ENCODE results near the gene ELANE.

Gene ELANE

DNA sequence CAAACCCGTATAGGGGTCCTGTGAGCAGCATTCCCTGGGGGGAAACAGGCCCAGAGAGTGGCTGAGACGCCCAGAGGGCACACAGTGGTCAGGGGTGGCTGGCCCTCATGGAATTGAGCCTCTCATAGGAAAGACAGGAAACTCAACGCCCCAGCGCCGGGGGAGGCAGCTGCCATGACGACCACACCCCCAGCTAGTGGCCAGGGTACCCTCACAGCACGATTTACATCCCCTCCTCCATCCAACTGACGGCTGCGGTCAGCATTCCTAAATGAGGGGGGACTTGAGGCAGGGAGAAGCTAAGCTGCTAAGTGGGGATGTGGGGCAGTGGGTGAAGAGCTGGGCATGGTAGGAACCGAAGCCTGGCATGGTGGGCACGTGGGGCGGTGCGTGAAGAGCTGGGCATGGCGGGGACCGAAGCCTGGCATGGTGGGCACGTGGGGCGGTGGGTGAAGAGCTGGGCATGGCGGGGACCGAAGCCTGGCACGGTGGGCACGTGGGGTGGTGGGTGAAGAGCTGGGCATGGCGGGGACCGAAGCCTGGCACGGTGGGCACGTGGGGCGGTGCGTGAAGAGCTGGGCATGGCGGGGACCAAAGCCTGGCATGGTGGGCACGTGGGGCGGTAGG lies 30.9 kb downstream of the ELANE start:
- TF ChIP-seq ZFX (IDR thresholded peaks at IDR 0.05; ENCODE audit: borderline replicate concordance) (no peak), CTCF (IDR thresholded peaks at IDR 0.05) (no peak)

DNA sequence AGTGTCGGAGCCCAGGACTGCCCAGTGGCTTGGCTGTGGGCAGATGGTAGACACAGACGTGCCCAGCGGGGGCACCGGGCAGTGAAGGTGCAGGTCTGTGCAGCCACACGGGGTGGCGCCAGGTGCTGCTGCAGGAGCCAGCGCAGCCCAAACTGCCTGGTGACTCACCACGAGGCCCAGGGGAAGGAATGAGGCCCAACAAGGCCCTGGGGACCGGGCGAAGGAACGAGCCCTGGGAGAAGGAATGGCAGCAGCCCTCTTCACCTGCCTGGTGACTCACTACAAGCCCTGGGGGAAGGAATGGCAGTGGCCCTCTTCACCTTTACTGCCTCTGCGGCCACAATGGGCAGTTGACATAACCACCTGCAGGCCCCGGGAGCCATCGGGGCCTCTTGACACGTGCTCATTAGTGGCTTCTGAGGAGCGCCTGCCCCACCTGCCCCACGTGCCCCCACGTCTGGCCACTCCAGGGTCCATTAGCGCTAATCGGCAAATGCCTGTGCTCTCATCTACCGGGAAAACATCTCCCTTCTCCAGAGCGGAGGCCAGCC lies 31.6 kb downstream of the ELANE start:
- no peak overlapping the region for H3K27ac ChIP-seq
- no peak for TF ChIP-seq CTCF (IDR thresholded peaks at IDR 0.05)

More for the DNA sequence above, 30.9 kb downstream of the ELANE start:
- H3K27ac ChIP-seq: no peak overlapping the region

DNA sequence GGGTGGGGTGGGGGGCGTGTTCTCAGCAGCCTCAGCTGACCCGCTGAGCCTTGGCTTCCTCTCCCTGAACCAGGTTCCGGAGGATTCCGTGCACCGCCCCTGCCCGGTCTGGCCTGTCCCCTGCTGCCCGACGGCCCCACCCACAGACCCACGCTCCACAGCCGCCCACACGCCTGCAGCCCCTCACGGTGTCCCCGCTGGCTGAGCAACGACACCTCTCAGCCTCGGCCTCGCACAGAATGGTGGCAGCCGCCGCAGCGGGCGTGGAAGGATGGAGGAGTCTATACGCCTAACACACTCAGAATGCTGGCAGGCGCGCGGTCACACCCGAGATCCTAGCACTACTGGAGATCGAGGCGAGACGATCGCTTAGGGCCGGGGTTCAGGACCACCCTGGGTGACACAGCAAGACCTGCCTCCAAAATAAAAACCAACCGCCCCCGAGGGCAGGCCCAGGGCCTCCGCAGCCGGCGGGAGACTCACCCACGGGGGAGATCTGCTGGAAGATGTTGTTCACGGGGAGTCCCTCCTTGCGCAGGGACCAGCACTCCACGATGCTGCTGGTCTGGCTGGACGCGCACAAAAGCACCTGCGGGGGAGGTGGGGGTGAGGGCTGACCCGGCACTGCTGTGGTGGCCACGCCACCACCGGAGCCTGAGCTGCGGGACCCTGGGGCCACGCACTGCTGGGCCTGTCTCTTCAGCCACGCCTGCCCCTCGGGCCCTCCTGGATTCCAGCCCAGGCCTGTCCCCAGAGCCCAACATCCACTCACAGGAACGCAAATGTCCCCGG lies 32.5 kb downstream of the ELANE start:
- TF ChIP-seq ZFX (IDR thresholded peaks at IDR 0.05; ENCODE audit: borderline replicate concordance) (no peak), CTCF (IDR thresholded peaks at IDR 0.05) (no peak)
- no peak overlapping the region for H3K27ac ChIP-seq

GRCh38 chr19:885536-886224 lies 33.6 kb downstream of the ELANE start:
- H3K27ac ChIP-seq: no peak overlapping the region
- TF ChIP-seq CTCF (IDR thresholded peaks at IDR 0.05) (no peak), ZFX (IDR thresholded peaks at IDR 0.05; ENCODE audit: borderline replicate concordance) (no peak)

- TF ChIP-seq ZFX (IDR thresholded peaks at IDR 0.05; ENCODE audit: borderline replicate concordance) (no peak), CTCF (IDR thresholded peaks at IDR 0.05) (no peak)
- no peak overlapping the region for H3K27ac ChIP-seq
Observed at GRCh38 chr19:887072-887471, 35.0 kb downstream of the ELANE start.

- no peak overlapping the region for H3K27ac ChIP-seq
Observed at GRCh38 chr19:887599-887998, 35.5 kb downstream of the ELANE start.

More at GRCh38 chr19:887599-887998, 35.5 kb downstream of the ELANE start:
- TF ChIP-seq ZFX (IDR thresholded peaks at IDR 0.05; ENCODE audit: borderline replicate concordance): no peak
- no peak for TF ChIP-seq CTCF (IDR thresholded peaks at IDR 0.05)

All from 22Rv1 (cell line).